OCI-LY7 (cell line): ENCODE data around the gene EGFL7.
"Not testable (repeated sequence)": the region's sequence is repeated elsewhere in the genome, so short reads cannot be mapped to it uniquely, and the experiment has no call there.

Experiments
- EZH2phosphoT487 ChIP-seq: fragments of 200-600 bp; sonication (generic); IDR thresholded peaks from 2 replicates; pipeline ENCODE4 v1.6.1; 2018; ENCODE audit warnings: low read depth, borderline replicate concordance, mild to moderate bottlenecking, mixed run types, antibody characterized with exemption, low read length, moderate library complexity, mixed read lengths
- TF ChIP-seq, protein P1 (sequence below): fragments of 200-600 bp; sonication (generic); conservative IDR thresholded peaks from 2 replicates; pipeline ENCODE4 v1.5.1; 2014; ENCODE audit warnings: mild to moderate bottlenecking, antibody characterized with exemption, low read length, moderate library complexity, mixed read lengths

- TF ChIP-seq, protein P1, sequence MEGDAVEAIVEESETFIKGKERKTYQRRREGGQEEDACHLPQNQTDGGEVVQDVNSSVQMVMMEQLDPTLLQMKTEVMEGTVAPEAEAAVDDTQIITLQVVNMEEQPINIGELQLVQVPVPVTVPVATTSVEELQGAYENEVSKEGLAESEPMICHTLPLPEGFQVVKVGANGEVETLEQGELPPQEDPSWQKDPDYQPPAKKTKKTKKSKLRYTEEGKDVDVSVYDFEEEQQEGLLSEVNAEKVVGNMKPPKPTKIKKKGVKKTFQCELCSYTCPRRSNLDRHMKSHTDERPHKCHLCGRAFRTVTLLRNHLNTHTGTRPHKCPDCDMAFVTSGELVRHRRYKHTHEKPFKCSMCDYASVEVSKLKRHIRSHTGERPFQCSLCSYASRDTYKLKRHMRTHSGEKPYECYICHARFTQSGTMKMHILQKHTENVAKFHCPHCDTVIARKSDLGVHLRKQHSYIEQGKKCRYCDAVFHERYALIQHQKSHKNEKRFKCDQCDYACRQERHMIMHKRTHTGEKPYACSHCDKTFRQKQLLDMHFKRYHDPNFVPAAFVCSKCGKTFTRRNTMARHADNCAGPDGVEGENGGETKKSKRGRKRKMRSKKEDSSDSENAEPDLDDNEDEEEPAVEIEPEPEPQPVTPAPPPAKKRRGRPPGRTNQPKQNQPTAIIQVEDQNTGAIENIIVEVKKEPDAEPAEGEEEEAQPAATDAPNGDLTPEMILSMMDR = not testable (repeated sequence)
- TF ChIP-seq EZH2phosphoT487 = not testable (repeated sequence)
Observed at GRCh38 chr9:136632072-136632471, 30.6 kb upstream of the EGFL7 start.
